Mesendoderm (in vitro differentiated cells): Measurements from ENCODE around the gene CRTC1.
A peak's percentile ranks its signal among the peaks of the same experiment; 100 is the strongest.
"Not testable (repeated sequence)": the region's sequence is repeated elsewhere in the genome, so short reads cannot be mapped to it uniquely, and the experiment has no call there.

Experiments used
- DNase-seq: peaks from one replicate; pipeline ENCODE4 v3.0.0; 2013
- H2AK5ac ChIP-seq: 2 replicates; pipeline ENCODE4 v1.6.1; 2013; ENCODE audit warnings: low read length, inconsistent platforms
- H2BK120ac ChIP-seq: 2 replicates; pipeline ENCODE4 v1.6.1; 2013; ENCODE audit warnings: low read depth, mild to moderate bottlenecking, low read length, moderate library complexity, mixed read lengths
- H2BK15ac ChIP-seq: replicated peaks from 2 replicates; pipeline ENCODE4 v1.6.1; 2013; ENCODE audit warnings: low read depth, mild to moderate bottlenecking, moderate library complexity
- H2BK5ac ChIP-seq: 2 replicates; pipeline ENCODE4 v1.6.1; 2013; ENCODE audit warnings: low read length, inconsistent platforms
- H3K18ac ChIP-seq: 2 replicates; pipeline ENCODE4 v1.6.1; 2013; ENCODE audit warnings: mild to moderate bottlenecking, low read length, mixed read lengths
- H3K23ac ChIP-seq: one replicate; pipeline ENCODE4 v1.6.1; 2013; ENCODE audit warnings: low read length
- H3K27ac ChIP-seq: 2 replicates; pipeline ENCODE4 v1.5.1; 2013; ENCODE audit warnings: low read depth, mild to moderate bottlenecking, inconsistent platforms, low read length, moderate library complexity
- H3K27me3 ChIP-seq: 2 replicates; pipeline ENCODE4 v1.6.1; 2013; ENCODE audit warnings: low read length, control low read depth, mild to moderate bottlenecking, inconsistent platforms; ENCODE audit not compliant: insufficient read depth, poor library complexity
- H3K36me3 ChIP-seq: 2 replicates; pipeline ENCODE4 v1.6.1; 2013; ENCODE audit warnings: low read length, inconsistent platforms; ENCODE audit not compliant: control insufficient read depth, insufficient read depth
- H3K4ac ChIP-seq: one replicate; pipeline ENCODE4 v1.6.1; 2013; ENCODE audit warnings: low read depth, mild to moderate bottlenecking, low read length, moderate library complexity
- H3K4me1 ChIP-seq: 2 replicates; pipeline ENCODE4 v1.6.1; 2013; ENCODE audit warnings: low read depth, low read length, inconsistent platforms; ENCODE audit not compliant: control insufficient read depth
- H3K4me2 ChIP-seq: 2 replicates; pipeline ENCODE4 v1.6.1; 2013; ENCODE audit warnings: low read length
- H3K4me3 ChIP-seq: 2 replicates; pipeline ENCODE4 v1.5.1; 2013; ENCODE audit warnings: mild to moderate bottlenecking, low read length
- H3K56ac ChIP-seq: one replicate; pipeline ENCODE4 v1.6.1; 2013; ENCODE audit warnings: low read length
- H3K79me1 ChIP-seq: 2 replicates; pipeline ENCODE4 v1.6.1; 2013; ENCODE audit warnings: low read length, inconsistent platforms
- H3K79me2 ChIP-seq: 2 replicates; pipeline ENCODE4 v1.6.1; 2013; ENCODE audit warnings: mild to moderate bottlenecking, low read length; ENCODE audit not compliant: control insufficient read depth, insufficient read depth
- H3K9ac ChIP-seq: 2 replicates; pipeline ENCODE4 v1.6.1; 2013; ENCODE audit warnings: low read length, inconsistent platforms
- H4K5ac ChIP-seq: one replicate; pipeline ENCODE4 v1.6.1; 2013; ENCODE audit warnings: low read length
- H4K8ac ChIP-seq: one replicate; pipeline ENCODE4 v1.6.1; 2013; ENCODE audit warnings: low read depth, mild to moderate bottlenecking, control low read depth, low read length, moderate library complexity
- WGBS: extraction: QIAGEN DNeasy Blood & Tissue Kit; methylation state at CpG from one replicate; pipeline ENCODE4 v1.1.7; 2013; ENCODE audit warnings: low lambda C conversion rate, missing lambda C conversion rate; ENCODE audit not compliant: insufficient coverage; ENCODE audit errors: extremely low coverage; 5-methylcytosine and 5-hydroxymethylcytosine counted together

Gene CRTC1

GRCh38 chr19:18726846-18727245, 43.4 kb downstream of the CRTC1 start:
- Histone ChIP-seq H3K27ac (no peak overlapping the region), H4K8ac (no peak overlapping the region), H2BK120ac (no peak overlapping the region), H3K4me3 (no peak overlapping the region), H3K79me1 (no peaks in the 10 kb centered on the region), H3K4me1 (peaks cover 3% of the 10 kb centered on the region), H2BK15ac (no peak overlapping the region), H4K5ac (no peak overlapping the region), H2BK5ac (no peak overlapping the region), H2AK5ac (no peak overlapping the region), H3K36me3 (no peaks in the 10 kb centered on the region), H3K27me3 (no peaks in the 10 kb centered on the region), H3K23ac (no peak overlapping the region), H3K4ac (no peak overlapping the region), H3K79me2 (no peaks in the 10 kb centered on the region), H3K4me2 (no peak overlapping the region), H3K18ac (no peak overlapping the region), H3K56ac (no peak overlapping the region), H3K9ac (no peak overlapping the region)
- no CpG with 5 or more reads among the region's 6 CpGs for WGBS
- DNase-seq = no peak

DNA sequence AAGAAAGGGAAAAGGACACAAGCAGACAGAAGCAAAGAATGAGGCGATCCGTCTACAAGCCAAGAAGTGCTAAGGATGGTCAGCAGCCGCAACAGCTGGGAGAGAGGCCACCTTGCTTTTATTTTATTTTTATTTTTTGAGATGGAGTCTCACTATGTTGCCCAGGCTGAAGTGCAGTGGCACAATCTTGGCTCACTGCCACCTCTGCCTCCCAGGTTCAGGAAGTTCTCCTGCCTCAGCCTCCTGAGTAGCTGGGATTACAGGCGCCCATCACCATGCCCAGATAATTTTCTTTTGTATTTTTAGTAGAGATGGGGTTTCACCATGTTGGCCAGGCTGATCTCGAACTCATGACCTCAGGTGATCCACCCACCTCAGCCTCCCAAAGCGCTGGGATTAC, 44.1 kb downstream of the CRTC1 start:
- not testable (repeated sequence) for H3K4me1 ChIP-seq, H2BK15ac ChIP-seq, H3K23ac ChIP-seq, H3K79me1 ChIP-seq, H3K4me2 ChIP-seq, H4K8ac ChIP-seq, H3K4ac ChIP-seq, DNase-seq, H4K5ac ChIP-seq, H3K18ac ChIP-seq, H3K4me3 ChIP-seq, H2AK5ac ChIP-seq, H2BK5ac ChIP-seq, H3K56ac ChIP-seq, H3K27me3 ChIP-seq, H3K9ac ChIP-seq, H3K27ac ChIP-seq, H2BK120ac ChIP-seq, H3K79me2 ChIP-seq, H3K36me3 ChIP-seq
- no CpG with 5 or more reads among the region's 6 CpGs for WGBS

- no CpG with 5 or more reads among the region's 18 CpGs for WGBS
- Histone ChIP-seq H3K9ac (no peak overlapping the region), H3K4ac (no peak overlapping the region), H4K8ac (no peak overlapping the region), H3K79me1 (no peaks in the 10 kb centered on the region), H3K27me3 (no peaks in the 10 kb centered on the region), H3K79me2 (no peaks in the 10 kb centered on the region), H3K56ac (no peak overlapping the region), H3K36me3 (no peaks in the 10 kb centered on the region), H3K4me3 (no peak overlapping the region), H2BK15ac (no peak overlapping the region), H3K4me2 (no peak overlapping the region), H4K5ac (no peak overlapping the region), H3K4me1 (peaks cover 3% of the 10 kb centered on the region), H2AK5ac (no peak overlapping the region), H3K18ac (no peak overlapping the region), H2BK120ac (no peak overlapping the region), H3K27ac (no peak overlapping the region), H2BK5ac (no peak overlapping the region), H3K23ac (no peak overlapping the region)
- no peak for DNase-seq
These were observed 46.6 kb downstream of the CRTC1 start for GRCh38 chr19:18729933-18730530.

- H3K79me2 ChIP-seq = no peaks in the 10 kb centered on the region
- H3K4me2 ChIP-seq = no peak overlapping the region
- H3K18ac ChIP-seq = no peak overlapping the region
- H3K36me3 ChIP-seq = no peaks in the 10 kb centered on the region
- no peak overlapping the region for H3K9ac ChIP-seq
- no peak overlapping the region for H2BK15ac ChIP-seq
- no CpG with 5 or more reads among the region's 11 CpGs for WGBS
- no peak overlapping the region for H4K8ac ChIP-seq
- H2BK120ac ChIP-seq = no peak overlapping the region
- H3K4ac ChIP-seq = no peak overlapping the region
- H3K4me3 ChIP-seq = no peak overlapping the region
- H2BK5ac ChIP-seq = no peak overlapping the region
- no peak overlapping the region for H3K27ac ChIP-seq
- no peak overlapping the region for H4K5ac ChIP-seq
- no peak overlapping the region for H3K23ac ChIP-seq
- peak; percentile 23 for DNase-seq
- peaks cover 3% of the 10 kb centered on the region for H3K4me1 ChIP-seq
- no peaks in the 10 kb centered on the region for H3K79me1 ChIP-seq
- no peak overlapping the region for H2AK5ac ChIP-seq
- H3K27me3 ChIP-seq = no peaks in the 10 kb centered on the region
- no peak overlapping the region for H3K56ac ChIP-seq
These were observed 47.5 kb downstream of the CRTC1 start for GRCh38 chr19:18730885-18731513.

DNA sequence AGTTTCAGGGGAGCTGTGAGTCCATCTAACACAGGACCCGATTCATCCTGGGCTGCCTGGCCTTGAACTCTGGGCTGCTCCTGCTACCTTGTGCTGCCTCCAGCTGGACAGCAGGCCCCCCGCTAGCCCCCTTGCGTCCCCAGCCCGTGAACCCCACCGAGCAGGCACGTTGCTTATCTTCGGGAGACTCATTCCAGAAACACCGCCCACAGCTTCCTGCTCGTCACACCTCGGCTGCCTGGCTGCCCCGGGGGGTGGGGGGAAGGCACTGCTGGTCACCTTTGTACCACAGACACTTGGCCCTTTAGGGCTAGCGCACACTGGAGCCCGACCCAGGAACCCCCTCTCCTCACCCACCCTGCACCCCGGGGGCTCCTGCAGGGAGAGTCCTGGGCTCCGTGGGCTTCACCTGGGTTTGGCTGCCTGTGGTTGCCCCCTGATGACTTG, 48.1 kb downstream of the CRTC1 start:
- H3K79me2 ChIP-seq = no peaks in the 10 kb centered on the region
- H2AK5ac ChIP-seq = no peak overlapping the region
- no peak overlapping the region for H3K23ac ChIP-seq
- H3K27me3 ChIP-seq = no peaks in the 10 kb centered on the region
- H2BK15ac ChIP-seq = no peak overlapping the region
- H3K4ac ChIP-seq = no peak overlapping the region
- no peak overlapping the region for H3K4me2 ChIP-seq
- no peak overlapping the region for H2BK5ac ChIP-seq
- no peak overlapping the region for H4K8ac ChIP-seq
- WGBS = no CpG with 5 or more reads among the region's 15 CpGs
- no peak overlapping the region for H3K27ac ChIP-seq
- H3K18ac ChIP-seq = no peak overlapping the region
- no peak overlapping the region for H4K5ac ChIP-seq
- H3K4me3 ChIP-seq = no peak overlapping the region
- H2BK120ac ChIP-seq = no peak overlapping the region
- H3K9ac ChIP-seq = no peak overlapping the region
- peak; percentile 43 for DNase-seq
- no peaks in the 10 kb centered on the region for H3K79me1 ChIP-seq
- H3K36me3 ChIP-seq = no peaks in the 10 kb centered on the region
- no peak overlapping the region for H3K56ac ChIP-seq
- peaks cover 3% of the 10 kb centered on the region for H3K4me1 ChIP-seq

DNA sequence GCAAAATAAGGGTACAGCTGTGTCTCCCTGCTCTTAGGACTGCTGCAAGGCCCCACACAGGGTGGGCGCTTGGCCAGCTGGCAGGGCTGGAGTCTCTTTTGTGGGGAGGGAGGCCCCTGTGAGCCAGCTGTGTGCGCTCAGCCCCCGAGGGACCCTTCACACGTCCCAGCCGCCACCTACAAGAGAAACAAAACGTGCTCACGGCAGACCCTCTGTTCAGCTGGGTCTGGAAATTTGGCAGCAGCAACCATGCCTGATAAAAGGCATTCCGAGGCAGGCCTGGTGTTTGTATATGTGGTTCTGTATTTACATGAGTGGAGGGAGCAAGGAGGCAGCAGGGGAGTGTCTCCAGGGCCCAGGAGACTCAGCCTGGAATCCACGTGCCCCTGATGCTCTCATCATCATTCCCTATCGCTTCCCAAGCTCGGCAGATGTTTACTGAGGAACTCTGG, 49.7 kb downstream of the CRTC1 start:
- H2BK15ac ChIP-seq = no peak overlapping the region
- peaks cover 3% of the 10 kb centered on the region for H3K4me1 ChIP-seq
- H3K36me3 ChIP-seq = no peaks in the 10 kb centered on the region
- H3K18ac ChIP-seq = no peak overlapping the region
- no peak overlapping the region for H3K23ac ChIP-seq
- H2AK5ac ChIP-seq = no peak overlapping the region
- H2BK5ac ChIP-seq = no peak overlapping the region
- H3K56ac ChIP-seq = no peak overlapping the region
- H3K27ac ChIP-seq = no peak overlapping the region
- H3K79me2 ChIP-seq = no peaks in the 10 kb centered on the region
- H3K79me1 ChIP-seq = no peaks in the 10 kb centered on the region
- H3K4ac ChIP-seq = no peak overlapping the region
- no peaks in the 10 kb centered on the region for H3K27me3 ChIP-seq
- no peak overlapping the region for H4K5ac ChIP-seq
- H3K9ac ChIP-seq = no peak overlapping the region
- H3K4me3 ChIP-seq = no peak overlapping the region
- H2BK120ac ChIP-seq = no peak overlapping the region
- no peak for DNase-seq
- no peak overlapping the region for H3K4me2 ChIP-seq
- no CpG with 5 or more reads among the region's 11 CpGs for WGBS
- H4K8ac ChIP-seq = no peak overlapping the region
